GM19193 (cell line): ENCODE results near the gene KLF14.

Source experiments
- POLR2A ChIP-seq: IDR thresholded peaks from 4 replicates; pipeline ENCODE4 v1.6.1; 2011; ENCODE audit not compliant: insufficient read depth, insufficient read length; ENCODE audit errors: extremely low read depth

KLF14 gene

DNA sequence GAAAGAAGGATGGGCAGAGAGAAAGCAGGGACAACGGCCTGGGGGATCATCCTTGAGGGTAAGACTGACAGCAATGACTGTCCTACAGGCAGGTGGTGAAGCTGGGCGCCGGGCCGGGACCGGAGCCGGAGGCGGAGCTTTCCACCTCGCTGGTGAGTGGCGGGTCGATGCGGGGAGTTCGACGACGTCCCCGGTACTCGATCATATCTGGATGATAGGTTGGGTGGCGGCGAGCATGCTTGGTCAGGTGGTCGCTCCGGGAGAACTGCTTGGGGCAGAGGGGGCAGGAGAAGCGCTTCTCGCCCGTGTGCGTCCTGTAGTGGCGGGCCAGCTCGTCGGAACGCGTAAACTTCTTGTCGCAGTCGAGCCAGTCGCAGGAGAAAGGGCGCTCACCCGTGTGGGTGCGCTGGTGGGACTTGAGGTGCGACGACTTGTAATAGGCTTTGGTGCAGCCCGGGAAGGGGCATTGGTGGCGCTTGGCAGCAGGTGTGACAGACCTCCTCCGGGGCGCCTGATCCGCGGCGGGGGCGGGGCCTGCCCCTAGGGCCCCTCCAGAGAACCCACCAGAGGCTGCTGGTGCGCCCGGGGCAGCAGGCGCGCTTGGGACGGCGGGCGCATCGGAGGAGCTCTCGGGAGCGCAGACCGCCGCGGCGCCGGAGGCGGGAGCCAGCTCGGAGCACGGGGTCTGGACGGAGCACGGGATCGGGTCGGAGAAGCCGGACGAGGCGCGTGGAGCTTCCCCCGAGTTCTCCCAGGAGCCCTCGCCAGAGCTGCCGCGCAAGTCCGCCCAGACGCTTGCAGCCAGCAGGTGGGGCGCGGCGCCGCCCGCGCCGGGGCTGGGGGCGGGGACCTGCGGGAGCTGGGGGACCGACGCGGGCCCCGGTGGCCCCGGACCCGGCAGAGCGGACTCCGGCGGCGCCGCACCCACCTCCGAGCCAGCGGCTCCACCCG lies 752 bp downstream of the KLF14 start:
- TF ChIP-seq POLR2A, result no peak

GRCh38 chr7:130723784-130724183 lies 10.2 kb downstream of the KLF14 start:
- no peak for TF ChIP-seq POLR2A

- TF ChIP-seq POLR2A, result no peak
These were observed 12.3 kb downstream of the KLF14 start for GRCh38 chr7:130721486-130722277.

DNA sequence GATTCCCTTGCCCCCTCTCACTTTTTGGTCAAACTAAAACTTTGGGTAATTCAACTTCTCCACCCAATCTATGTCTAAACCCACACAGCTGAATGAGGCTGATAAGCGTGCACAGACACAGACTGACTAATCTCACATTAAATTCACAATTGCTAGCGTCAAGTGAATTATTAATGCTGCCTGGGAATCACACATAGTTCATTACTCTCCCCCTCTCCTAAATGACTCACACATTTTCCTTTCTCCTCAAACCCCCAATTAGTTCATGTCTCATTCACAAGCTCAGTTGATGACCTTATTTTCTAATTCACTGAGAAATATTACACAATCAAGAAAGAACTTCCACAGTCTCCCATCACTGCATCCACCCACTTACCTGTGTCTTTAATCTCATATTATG lies 14.5 kb downstream of the KLF14 start:
- no peak for TF ChIP-seq POLR2A

DNA sequence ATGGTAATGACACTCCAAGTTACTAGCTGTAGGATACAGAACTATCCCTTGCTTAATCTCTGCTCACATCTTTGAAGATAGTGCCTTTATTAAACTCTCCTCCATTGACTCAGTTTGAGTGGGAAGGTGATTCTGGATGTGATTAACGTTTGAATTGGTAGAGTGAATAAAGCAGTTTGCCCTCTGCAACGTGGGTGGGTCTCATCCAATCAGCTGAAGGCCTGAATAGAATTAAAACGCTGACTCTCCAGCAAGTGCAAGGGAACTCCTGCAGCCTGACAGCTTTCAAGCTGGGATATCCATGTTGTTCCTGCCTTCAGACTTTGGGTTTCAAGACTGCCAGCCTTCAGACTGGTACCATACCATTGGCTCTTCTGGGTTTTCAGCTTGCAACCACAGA lies 21.6 kb downstream of the KLF14 start:
- TF ChIP-seq POLR2A, result no peak

DNA sequence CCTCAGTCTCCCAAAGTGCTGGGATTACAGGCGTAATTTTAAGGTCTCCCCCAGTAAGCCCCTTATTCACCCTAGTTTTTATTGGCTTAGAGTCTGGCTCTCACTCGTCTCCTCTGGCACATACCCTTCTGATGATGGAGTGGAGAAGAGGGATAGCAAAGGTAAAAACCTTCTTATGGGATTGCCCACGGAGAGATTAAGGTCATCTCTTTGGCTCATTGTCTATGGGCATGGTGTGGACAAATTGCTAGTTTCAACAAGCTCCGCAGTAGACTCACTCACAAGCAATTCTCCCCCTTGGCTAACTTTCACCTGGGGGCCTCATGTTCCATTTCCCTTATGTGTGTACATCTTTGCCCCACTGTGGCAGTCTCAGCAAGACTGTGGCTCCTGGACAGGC lies 25.2 kb downstream of the KLF14 start:
- no peak for TF ChIP-seq POLR2A

GRCh38 chr7:130708001-130708400 lies 26.0 kb downstream of the KLF14 start:
- TF ChIP-seq POLR2A, result no peak

DNA sequence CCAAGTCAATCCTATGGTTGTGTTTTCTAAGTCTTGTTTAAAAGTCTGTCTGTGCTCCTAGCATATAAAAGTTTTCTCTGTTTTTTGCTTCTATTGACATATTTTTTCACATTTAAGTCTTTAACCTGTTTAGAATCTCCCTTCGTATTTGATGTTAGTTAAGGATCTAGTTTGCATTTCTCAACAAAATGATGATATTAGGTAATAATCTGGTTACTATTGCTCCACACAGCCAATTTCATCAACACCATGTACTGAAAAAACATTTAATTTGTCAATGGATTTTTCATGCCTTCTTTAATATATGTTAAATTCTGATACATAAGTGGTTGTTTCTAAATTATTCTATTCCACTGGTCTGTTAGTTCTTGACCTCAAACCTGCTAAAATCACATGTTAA lies 30.2 kb downstream of the KLF14 start:
- TF ChIP-seq POLR2A, result no peak

DNA sequence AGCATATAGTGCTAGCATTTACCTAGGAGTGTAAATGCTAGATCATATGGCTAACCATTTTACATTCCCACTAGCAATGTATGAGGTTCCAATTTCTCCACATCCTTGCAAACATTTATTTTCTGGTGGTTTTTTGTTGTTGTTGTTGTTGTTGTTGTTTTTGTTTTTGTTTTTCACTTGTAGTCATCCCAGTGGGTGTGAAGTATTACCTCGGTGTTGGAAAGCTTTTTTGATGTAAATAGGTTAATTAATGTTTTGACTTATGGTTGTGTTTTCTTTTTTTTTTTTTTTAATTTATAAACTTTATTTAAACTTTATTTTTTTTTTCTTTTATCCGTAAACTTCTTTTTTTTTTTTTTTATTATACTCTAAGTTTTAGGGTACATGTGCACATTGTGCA lies 32.4 kb downstream of the KLF14 start:
- no peak for TF ChIP-seq POLR2A

- TF ChIP-seq POLR2A, result no peak
These were observed 33.2 kb downstream of the KLF14 start for GRCh38 chr7:130700760-130701159.

GRCh38 chr7:130699686-130700085 lies 34.3 kb downstream of the KLF14 start:
- no peak for TF ChIP-seq POLR2A

GRCh38 chr7:130697820-130698219 lies 36.2 kb downstream of the KLF14 start:
- no peak for TF ChIP-seq POLR2A

- no peak for TF ChIP-seq POLR2A
These were observed 38.2 kb downstream of the KLF14 start for GRCh38 chr7:130695840-130696239.

DNA sequence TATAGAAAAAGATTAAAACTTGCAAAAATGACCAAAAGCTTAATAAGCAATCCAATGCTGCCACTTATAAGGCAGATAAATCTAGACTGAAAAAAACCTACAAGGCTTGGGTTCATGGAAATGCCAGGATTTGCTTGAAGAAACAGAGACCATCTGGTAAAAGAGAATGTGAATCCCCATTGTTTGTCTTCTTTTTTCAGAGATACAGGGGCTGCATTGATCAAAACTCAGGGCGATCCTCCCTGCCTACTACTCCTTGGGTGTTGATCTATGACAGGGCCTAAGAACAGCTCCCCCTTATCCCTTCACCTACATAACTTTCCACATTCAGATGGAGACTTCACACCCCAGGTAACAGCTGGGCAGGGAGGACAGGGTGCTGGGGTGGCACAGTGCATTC lies 44.3 kb downstream of the KLF14 start:
- no peak for TF ChIP-seq POLR2A

- no peak for TF ChIP-seq POLR2A
These were observed 51.0 kb downstream of the KLF14 start for GRCh38 chr7:130683026-130683425.
